Psoas muscle (tissue), 8 donors: ENCODE results near the gene KCNK2. TPM values are rescaled to one million over a fixed set of nuclear protein-coding genes. Genes with fewer than 3 reads are reported as not detected.

Experiments used
- ATAC-seq, 4 donors: fragments of 200-7000 bp; cut with Tn5 transposase; one replicate each; pipeline ENCODE4 v1.9.1; 2020; ENCODE audit warnings: moderate library complexity in 3 of 4, mild to moderate bottlenecking in 2 of 4
- DNase-seq, 2 donors: peaks; one replicate each; pipeline ENCODE4 v3.0.0-alpha.2; 2020
- H3K27ac ChIP-seq: fragments of 200-600 bp; one replicate; pipeline ENCODE4 v1.8.0; 2022
- H3K27me3 ChIP-seq, 3 donors: fragments of 200-600 bp in 1 of 3; one replicate each; pipeline versions ENCODE4 v1.6.1 to v1.8.0; 2013 to 2022; ENCODE audit warnings: low read length in 2 of 3, mild to moderate bottlenecking in 2 of 3, moderate library complexity in 1 of 3; ENCODE audit not compliant: insufficient read depth in 3 of 3
- H3K36me3 ChIP-seq, 2 donors: fragments of 200-600 bp in 1 of 2; one replicate each; pipeline versions ENCODE4 v1.6.1 to v1.8.0; 2013 to 2022; ENCODE audit warnings: low read depth in 1 of 2, mild to moderate bottlenecking in 1 of 2, moderate library complexity in 1 of 2; ENCODE audit not compliant: insufficient read depth in 1 of 2
- H3K4me1 ChIP-seq: fragments of 200-600 bp; one replicate; pipeline ENCODE4 v1.8.0; 2022
- H3K4me3 ChIP-seq: fragments of 200-600 bp; one replicate; pipeline ENCODE4 v1.8.0; 2022; ENCODE audit warnings: mild to moderate bottlenecking
- H3K9me3 ChIP-seq: fragments of 200-600 bp; one replicate; pipeline ENCODE4 v1.8.0; 2022
- WGBS, 3 donors: extraction: QIAGEN DNeasy Blood & Tissue Kit; methylation state at CpG; one replicate each; pipeline versions ENCODE4 v1.1.6 to v1.1.7; 2013; 5-methylcytosine and 5-hydroxymethylcytosine counted together
- intact Hi-C, 2 donors: fragments of 100-400 bp; cut with DNase I; formaldehyde crosslinking; loops; one replicate each; pipeline versions ENCODE4 v1.11.0 to v1.14.2; 2022
- polyA plus RNA-seq, 3 donors: library from polyadenylated mRNA; stranded (reverse); fragments of 200-250 nt; gene quantifications; one replicate each; pipeline ENCODE4 v1.2.3, GENCODE V29; 2013
- total RNA-seq, 4 donors: library from RNA; stranded (reverse); fragmentation: NEBNext Ultra II Directional in 2 of 4; extraction: Animal tissue kit (Norgen Biotek cat#: 25700) in 2 of 4; gene quantifications; one replicate each; pipeline versions ENCODE4 v1.2.1 to v1.2.4, GENCODE V29; 2021 to 2023
- TF ChIP-seq, protein P1 (sequence below): fragments of 200-600 bp; IDR thresholded peaks from one replicate; pipeline ENCODE4 v1.8.0; 2022; ENCODE audit warnings: antibody characterized with exemption
- donor health status: healthy with polysubstance abuse.
- donor health status: DM: no; HTN: no; CAD: no; lungs with moderate emphysema.
- donor health status: Bipolar disorder and iron deficiency.
- donor health status: healthy.
- donor health status: DM: yes; HTN: yes; CAD: no.
- donor health status: DM: no; HTN: no; CAD: no.
- donor health status: DM: no; HTN: no; CAD: no.
- donor health status: DM: yes; HTN: yes; CAD: no.

KCNK2 gene
- total and polyA plus RNA-seq, 7 donors: 0.03 to 2.1 (median 0.91) TPM

DNA sequence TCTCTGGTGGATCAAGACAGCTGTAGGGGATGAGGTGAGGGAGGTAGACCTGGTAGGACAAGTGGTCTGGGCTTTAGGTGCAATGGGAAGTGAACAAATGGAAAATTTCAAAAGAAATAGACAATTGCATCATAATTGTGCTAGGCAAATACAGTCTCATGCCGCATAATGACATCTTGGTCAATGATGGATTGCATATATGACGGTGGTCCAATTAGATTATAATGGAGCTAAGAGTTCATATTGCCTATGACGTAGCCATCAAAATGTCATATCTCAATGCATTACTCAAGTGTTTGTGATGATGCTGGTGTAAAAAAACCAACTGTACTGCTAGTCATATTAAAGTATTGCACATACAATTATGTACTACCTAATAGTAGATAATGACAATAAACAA is 19.0 kb downstream of the KCNK2 start:
- Histone ChIP-seq H3K4me1 (no peaks in the 10 kb centered on the region), H3K36me3 (no peaks in the 10 kb centered on the region), H3K9me3 (no peaks in the 10 kb centered on the region), H3K27ac (no peak overlapping the region), H3K27me3 (no peaks in the 10 kb centered on the region), H3K4me3 (no peak overlapping the region)
- intact Hi-C loops: no loop called here
- TF ChIP-seq, protein P1, sequence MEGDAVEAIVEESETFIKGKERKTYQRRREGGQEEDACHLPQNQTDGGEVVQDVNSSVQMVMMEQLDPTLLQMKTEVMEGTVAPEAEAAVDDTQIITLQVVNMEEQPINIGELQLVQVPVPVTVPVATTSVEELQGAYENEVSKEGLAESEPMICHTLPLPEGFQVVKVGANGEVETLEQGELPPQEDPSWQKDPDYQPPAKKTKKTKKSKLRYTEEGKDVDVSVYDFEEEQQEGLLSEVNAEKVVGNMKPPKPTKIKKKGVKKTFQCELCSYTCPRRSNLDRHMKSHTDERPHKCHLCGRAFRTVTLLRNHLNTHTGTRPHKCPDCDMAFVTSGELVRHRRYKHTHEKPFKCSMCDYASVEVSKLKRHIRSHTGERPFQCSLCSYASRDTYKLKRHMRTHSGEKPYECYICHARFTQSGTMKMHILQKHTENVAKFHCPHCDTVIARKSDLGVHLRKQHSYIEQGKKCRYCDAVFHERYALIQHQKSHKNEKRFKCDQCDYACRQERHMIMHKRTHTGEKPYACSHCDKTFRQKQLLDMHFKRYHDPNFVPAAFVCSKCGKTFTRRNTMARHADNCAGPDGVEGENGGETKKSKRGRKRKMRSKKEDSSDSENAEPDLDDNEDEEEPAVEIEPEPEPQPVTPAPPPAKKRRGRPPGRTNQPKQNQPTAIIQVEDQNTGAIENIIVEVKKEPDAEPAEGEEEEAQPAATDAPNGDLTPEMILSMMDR: no peak
- 65 to 94% (median 79%) methylated on average over 3 of the region's 3 CpGs for WGBS, 3 donors
- ATAC-seq (no peak), DNase-seq (no peak)

DNA sequence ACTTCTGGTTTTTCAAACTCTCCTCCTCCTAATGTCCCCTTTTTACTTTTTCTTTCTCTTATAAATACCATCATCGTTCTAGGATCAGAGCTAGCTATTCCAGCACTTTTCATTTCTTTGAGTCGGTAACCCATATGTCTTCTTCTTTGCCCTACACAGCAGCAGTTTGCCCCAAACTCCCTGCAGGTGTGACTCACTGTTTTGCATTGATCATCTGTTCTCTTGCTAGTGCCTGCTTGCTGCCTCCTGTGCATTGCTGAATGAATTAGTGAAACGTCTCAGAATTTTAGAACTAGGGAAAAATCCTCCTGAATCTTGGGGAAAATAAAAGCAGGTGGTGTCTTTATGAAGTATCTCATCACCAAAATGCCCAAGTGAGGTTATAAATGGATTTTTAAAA is 21.7 kb downstream of the KCNK2 start:
- intact Hi-C loops: no loop called here
- TF ChIP-seq, protein P1: no peak
- 58 to 63% (median 62%) methylated on average over 3 of the region's 3 CpGs for WGBS, 3 donors

DNA sequence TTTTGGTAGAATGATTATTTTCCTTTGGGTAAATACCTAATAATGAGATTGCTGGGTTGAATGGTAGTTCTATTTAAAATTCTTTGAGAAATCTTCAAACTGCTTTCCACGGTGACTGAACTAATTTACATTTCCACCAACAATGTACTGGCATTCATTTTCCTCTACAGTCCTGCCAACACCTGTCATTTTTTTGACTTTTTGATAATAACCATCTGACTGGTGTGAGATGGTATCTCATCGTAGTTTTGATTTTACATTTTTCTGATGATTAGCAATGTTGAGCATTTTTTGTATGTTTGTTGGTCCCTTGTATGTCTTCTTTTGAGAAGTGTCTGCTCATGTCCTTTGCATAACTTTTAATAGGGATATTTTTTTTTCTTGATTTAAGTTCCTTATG is 23.5 kb downstream of the KCNK2 start:
- DNase-seq (no peak), ATAC-seq (no peak)
- TF ChIP-seq, protein P1: no peak
- no peaks in the 10 kb centered on the region for H3K36me3 ChIP-seq
- intact Hi-C loops: no loop called here
- H3K9me3 ChIP-seq: no peaks in the 10 kb centered on the region
- no peaks in the 10 kb centered on the region for H3K27me3 ChIP-seq
- no peak overlapping the region for H3K27ac ChIP-seq
- H3K4me1 ChIP-seq: no peaks in the 10 kb centered on the region
- no peak overlapping the region for H3K4me3 ChIP-seq
- WGBS, 3 donors: 36 to 52% (median 40%) methylated on average over 2 of the region's 2 CpGs

More for the DNA sequence above, 21.7 kb downstream of the KCNK2 start:
- no peaks in the 10 kb centered on the region for H3K9me3 ChIP-seq
- H3K27me3 ChIP-seq: no peaks in the 10 kb centered on the region
- ATAC-seq (no peak), DNase-seq (no peak)
- no peak overlapping the region for H3K27ac ChIP-seq
- H3K4me1 ChIP-seq: no peaks in the 10 kb centered on the region
- H3K4me3 ChIP-seq: no peak overlapping the region
- no peaks in the 10 kb centered on the region for H3K36me3 ChIP-seq

DNA sequence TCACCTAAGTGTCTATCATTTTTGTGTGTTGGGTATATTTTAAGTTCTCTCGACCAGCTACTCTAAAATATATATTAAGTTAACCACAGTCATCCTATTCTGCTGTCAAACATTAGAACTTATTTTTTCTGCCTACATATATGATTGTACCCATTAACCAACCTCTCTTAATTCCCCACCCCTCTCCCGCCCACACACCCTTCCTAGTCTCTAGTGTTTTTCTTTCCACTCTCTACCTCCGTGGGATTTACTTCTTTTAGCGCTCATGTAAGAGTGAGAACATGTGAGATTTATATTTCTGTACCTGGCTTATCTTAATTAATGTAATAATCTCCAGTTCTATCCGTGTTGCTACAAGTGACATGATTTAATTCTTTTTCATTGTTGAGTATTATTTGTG is 26.6 kb downstream of the KCNK2 start:
- Histone ChIP-seq H3K4me3 (no peak overlapping the region), H3K4me1 (no peaks in the 10 kb centered on the region), H3K27me3 (no peaks in the 10 kb centered on the region), H3K36me3 (no peaks in the 10 kb centered on the region), H3K27ac (no peak overlapping the region), H3K9me3 (no peaks in the 10 kb centered on the region)
- DNase-seq: no peak
- TF ChIP-seq, protein P1: no peak
- intact Hi-C loops: no loop called here
- WGBS, 3 donors: 79 to 84% (median 82%) methylated on average over 5 of the region's 5 CpGs
- ATAC-seq: no peak

- 61 to 79% (median 67%) methylated on average over 3 of the region's 3 CpGs for WGBS, 3 donors
- no peaks in the 10 kb centered on the region for H3K27me3 ChIP-seq
Measured at GRCh38 chr1:215111916-215112315, 29.4 kb downstream of the KCNK2 start.

More at GRCh38 chr1:215111916-215112315, 29.4 kb downstream of the KCNK2 start:
- ATAC-seq (no peak), DNase-seq (no peak)
- Histone ChIP-seq H3K9me3 (no peaks in the 10 kb centered on the region), H3K4me3 (no peak overlapping the region), H3K36me3 (no peaks in the 10 kb centered on the region), H3K27ac (no peak overlapping the region), H3K4me1 (no peaks in the 10 kb centered on the region)
- TF ChIP-seq, protein P1: no peak
- intact Hi-C loops: no loop called here
